ELF-1 (cell line): ENCODE results near the gene SF3A2.
"Not testable (repeated sequence)": the region's sequence is repeated elsewhere in the genome, so short reads cannot be mapped to it uniquely, and the experiment has no call there.

Experiments
- DNase-seq: peaks from one replicate; pipeline ENCODE4 v3.0.0-alpha.2; 2016; ENCODE audit warnings: low read depth, low spot score

The SF3A2 gene

DNA sequence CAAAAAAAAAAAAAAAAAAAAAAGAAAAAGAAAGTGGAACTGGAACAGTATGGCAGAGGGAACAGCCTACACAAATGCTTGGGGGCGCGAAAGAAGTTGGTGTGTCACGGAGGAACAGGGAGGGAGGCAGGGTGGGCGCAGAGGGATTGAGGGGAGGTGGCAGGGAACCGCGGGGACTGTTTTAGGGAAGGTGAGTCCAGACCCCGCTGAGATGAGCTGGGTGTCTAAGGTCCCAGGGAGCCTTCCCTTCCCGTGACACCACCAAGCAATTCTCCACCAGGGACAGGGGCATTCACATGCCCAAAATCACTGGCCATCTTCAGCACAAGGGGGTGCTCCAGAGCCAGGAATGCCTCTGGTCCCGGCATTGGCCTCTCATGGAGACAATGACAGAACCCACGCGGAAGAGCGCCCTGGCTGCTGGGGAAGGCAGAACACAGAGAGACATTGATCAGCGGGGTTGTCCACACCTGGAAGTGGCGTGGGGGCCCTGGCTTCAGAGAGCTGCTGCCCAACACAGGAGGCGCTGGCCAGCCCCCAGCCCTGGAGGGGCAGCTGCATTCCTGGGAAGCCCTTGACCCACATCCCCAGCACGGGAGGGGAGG, 38.4 kb downstream of the SF3A2 start:
- peak; percentile 84 for DNase-seq

DNA sequence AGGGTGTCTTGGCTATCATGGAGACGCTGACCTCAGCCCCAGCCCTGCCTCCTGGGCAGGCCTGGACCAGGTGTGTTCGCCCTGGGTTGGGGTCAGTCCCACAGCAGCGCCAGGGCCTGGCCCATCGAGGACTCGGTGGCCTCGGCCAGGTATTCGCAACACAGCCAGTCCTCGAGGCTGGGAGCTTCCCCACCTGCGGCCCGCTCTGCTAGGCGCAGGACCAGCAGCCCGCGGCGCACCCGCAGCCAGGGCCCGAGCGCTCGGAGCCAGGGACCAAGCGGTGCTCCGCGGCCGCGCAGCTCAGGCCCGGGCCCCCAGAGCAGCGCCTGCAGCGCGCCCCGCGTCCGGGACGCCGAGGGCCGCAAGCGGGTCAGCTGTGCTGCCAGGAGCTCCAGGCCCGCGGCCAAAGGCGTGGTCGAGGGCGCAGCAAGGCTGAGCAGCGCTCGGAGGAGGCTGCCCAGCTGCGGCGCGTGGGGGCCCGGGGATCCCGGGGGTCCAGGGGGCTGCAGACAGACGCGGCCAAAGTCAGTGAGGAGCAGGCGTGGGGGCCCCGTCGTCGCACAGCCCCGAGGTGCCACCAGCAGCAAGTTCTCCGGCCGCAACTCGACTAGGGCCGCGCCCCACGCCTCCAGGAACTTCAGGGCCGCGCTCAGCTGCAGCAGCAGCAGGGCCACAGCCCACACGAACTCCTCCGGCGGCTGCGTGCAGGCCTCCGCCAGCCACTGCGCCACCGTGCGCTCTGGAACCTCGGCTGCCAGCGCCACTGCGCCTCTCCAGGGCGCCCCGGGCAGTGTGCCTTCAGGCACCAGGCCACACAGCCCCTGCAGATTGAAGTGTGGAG, 39.2 kb downstream of the SF3A2 start:
- no peak for DNase-seq

DNA sequence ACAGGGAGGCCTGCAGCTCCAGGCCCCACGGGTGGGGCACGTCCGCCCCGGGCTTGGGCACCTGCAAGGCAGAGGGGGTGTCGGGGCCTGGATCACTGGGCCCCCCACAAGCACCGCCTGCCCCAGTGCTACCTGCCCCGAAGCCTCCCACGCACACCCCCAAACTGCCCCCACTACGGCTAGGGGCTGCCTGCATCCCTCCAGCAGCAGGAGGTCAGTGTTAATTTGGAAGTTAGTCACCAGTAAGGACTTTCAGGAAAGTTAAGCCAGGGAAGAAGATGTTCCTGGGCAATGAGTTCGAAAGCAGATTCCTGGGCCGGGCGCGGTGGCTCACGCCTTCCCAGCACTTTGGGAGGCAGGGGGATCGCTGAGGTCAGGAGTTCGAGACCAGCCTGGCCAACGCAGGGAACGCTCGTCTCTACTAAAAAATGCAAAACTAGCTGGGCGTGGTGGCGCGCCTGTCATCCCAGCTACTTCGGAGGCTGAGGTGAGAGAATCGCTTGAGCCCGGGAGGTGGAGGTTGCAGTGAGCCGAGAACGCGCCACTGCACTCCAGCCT, 39.9 kb downstream of the SF3A2 start:
- DNase-seq, result no peak

- DNase-seq, result no peak
Measured at GRCh38 chr19:2277138-2277537, 40.5 kb downstream of the SF3A2 start.

DNA sequence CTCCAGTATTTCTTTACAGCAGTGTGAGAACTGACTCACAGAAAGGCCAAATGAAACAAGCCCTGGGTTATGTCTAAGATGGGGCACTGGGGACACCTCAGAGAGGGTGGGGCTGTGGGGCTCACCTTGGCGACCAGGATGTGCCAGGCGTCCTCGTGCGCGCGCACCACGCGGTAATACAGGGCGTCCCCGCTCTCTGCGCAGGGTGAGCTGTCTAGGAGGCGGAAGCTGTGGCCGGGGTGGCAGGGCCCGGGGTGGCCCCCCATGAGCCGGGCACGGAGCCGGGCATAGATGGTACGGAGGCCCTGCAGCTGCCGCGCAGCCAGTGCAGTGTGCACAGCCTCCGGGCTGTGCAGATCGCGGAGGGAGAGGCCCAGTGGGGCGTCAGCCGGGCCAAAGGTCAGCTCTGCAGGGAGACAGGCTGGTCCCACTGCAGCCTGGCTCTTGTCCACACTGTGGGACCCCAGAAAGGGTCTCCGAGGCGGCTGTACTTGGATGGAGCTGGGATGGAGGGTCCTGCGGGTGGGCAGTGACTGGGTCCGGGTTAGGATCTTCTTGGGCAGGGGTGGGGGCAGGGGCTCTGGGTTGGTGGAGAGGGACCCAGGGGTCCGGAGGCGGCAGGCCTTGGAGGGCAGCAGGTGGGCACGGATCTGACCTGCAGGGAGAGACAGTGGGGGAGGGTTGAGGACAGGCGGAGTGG, 42.0 kb downstream of the SF3A2 start:
- no peak for DNase-seq

DNA sequence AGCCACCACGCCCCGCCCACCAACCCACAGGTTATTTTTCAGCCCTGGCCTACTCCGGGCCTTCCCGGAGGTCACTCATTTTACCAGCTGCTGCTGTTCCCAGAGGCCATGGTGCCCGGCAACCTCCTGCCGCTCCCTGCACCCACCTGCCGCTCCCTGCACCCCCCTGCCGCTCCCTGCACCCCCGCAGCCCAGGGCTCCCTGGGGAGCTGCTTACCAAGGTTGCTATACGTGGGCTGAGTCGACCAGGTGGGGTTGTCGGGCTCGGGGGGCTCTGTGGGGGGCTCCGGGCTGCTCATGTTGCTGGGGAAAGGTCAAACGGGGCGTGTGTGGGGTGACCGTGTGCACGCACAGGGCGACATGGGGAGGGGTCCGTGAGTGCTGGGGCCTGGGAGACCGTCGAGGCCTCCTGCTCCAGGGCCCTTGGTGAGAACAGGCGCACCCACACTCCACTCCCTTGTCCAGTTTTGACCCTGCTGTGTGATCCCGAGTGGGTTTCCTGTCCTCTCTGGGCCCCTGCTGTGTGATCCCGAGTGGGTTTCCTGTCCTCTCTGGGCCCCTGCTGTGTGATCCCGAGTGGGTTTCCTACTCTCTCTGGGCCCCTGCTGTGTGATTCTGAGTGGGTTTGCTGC, 44.1 kb downstream of the SF3A2 start:
- no peak for DNase-seq

- DNase-seq, result not testable (repeated sequence)
Measured at GRCh38 chr19:2281265-2282061, 44.8 kb downstream of the SF3A2 start.

- peak; percentile 67 for DNase-seq
Measured at GRCh38 chr19:2282062-2282861, 45.6 kb downstream of the SF3A2 start, which contains the start of gene PEAK3. PEAK3 (minus strand) TSS chr19:2282175; CDS start chr19:2280931, 1,244 bp downstream.

DNA sequence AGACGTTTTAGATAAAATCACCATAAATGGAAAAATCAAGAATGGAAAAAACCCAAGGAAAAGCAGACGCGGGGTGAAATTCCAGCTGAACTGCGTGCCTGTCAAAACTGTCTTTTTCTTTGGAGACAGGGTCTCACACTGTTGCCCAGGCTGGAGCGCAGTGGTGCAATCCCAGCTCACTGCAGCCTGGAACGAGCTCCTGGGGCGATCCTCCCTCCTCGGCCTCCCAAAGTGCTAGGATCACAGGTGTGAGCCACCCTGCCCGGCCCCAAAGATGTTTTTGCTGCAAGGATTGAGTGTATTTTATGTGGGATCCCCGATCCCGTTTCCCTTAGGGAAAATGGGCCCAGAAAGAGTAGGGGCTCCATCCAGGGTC, 46.2 kb downstream of the SF3A2 start:
- no peak for DNase-seq

- DNase-seq, result no peak
Measured at GRCh38 chr19:2283835-2284507, 47.3 kb downstream of the SF3A2 start.

- DNase-seq, result no peak
Measured at GRCh38 chr19:2286402-2287140, 49.9 kb downstream of the SF3A2 start.

GRCh38 chr19:2287585-2288337, 51.1 kb downstream of the SF3A2 start:
- no peak for DNase-seq

GRCh38 chr19:2288338-2288817, 51.8 kb downstream of the SF3A2 start:
- no peak for DNase-seq

DNA sequence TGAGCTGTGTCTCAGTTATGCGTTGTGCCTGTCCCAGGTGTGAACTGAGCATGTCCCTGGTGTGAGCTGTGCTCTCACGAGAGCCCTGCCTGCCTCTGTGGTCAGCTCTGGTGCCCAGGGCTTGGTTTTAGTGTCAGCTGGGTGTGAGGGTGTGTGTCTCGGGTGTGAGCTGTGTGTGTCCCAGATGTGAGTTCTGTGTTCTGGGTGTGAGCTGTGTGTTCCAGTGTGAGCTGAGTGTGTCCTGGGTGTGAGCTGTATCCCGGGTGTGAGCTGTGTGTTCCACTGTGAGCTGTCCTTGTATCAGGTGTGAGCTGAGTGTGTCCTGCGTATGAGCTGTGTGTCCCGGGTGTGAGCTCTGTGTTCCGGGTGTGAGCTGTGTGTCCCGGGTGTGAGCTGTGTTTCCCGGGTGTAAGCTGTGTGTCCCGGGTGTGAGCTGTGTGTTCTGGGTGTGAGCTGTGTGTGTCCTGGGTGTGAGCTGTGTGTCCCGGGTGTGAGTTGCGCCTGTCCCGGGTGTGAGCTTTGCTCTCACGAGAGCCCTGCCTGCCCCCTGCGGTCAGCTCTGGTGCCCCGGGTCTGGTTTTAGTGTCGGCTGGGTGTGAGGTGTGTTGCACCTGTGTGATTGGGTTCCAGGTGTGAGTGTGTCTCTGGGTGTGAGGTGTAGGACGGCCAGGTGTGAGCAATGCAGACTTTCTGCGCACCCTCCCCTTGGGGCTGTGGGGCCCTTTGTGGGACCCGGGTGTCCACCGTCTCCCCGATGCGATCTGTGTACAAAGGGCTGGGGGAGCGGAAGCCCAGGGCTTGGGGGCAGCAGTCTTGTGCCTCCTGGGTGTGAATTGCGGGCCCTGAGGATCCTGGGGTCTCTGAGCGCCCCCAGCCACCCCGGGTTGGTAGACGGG, 52.4 kb downstream of the SF3A2 start:
- no peak for DNase-seq

DNA sequence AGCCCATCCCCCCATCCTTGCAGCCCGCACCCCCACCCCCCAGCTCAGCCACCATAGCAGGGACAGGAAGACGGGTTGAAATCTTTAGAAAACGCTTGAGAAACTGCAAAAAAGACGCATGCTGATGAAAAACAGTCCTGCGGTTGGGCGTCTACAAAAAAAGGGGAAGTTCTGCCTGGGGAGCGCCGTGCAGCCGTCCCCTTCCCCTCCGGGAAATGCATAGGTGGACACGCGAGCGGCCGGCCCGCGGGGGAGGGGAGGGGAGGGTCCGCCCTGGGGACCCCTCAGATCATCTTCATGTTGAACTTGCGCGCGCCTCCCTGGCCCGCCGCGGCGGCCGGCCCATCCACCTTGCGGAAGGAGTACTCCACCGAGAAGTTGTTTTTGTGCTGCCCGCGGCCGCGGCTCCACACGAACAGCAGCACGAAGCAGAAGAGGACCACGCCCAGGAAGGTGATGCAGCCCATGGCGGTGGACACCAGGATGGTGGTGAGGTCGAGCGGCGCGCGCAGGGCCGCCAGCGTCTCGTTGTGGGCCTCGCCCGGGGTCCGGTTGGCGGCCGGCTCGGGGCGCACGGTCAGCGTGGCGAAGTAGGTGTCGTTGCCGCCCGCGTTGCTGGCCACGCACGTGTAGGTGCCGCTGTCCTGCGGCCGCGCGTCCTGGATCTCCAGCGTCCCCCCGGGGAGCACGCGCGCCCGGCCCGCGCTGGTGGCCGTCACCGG, 53.3 kb downstream of the SF3A2 start:
- DNase-seq, result no peak
